Measurements from ENCODE around the gene AKAP13. TPM values are rescaled to one million over a fixed set of nuclear protein-coding genes. Genes with fewer than 3 reads are reported as not detected.

AKAP13 gene
- total and polyA plus RNA-seq, 7 donors: 21.6 to 142 (median 98.5) TPM

DNA sequence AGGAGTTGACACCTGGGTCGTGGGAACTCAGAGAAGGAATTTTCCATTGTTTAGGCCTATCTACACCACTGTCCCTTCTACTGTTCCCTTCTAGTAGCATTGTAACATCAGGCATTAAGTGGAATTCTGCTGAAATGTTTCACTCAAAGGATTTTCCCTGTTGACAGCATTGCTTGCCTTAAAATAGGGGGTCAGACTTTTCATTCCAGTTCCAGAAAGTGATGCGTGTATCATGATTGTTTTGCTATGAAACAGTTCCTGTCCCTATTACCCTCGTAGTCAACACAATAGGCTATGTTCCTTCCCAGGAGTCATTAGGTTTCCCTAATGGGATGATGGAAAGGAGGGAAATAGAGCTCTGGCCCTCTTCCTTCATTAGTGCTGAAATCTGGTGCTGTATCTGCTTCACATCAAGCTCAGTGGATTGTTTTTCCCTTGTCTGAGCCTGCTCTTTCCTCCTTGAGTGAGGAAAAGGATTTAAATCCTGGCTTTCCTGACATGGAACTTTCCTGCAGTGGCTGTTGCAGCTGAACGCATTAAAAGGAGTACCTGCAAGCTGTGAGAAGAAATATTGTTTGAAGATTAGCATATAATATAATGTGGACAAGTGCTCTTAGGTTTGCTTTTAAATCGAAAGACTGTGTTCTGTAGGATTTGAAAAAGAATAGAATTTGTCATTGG is 218.5 kb downstream of the AKAP13 start:
- peaks cover 0 to 8% (median 0%) of the 10 kb centered on the region in 4 donors for H3K36me3 ChIP-seq
- peak overlapping the region; percentile 3 to 64 (median 30) for H3K27ac ChIP-seq
- WGBS, 2 donors: 89 to 91% methylated on average over 5 of the region's 5 CpGs
- H3K9me3 ChIP-seq: no peaks in the 10 kb centered on the region
- peaks cover 0 to 28% (median 12%) of the 10 kb centered on the region in 4 donors for H3K4me1 ChIP-seq
- no peak overlapping the region for H3K4me3 ChIP-seq
- intact Hi-C loops (cut with DNase I): no loop called here
- DNase-seq: no peak
- H3K27me3 ChIP-seq: no peaks in the 10 kb centered on the region
- TF ChIP-seq CTCF (IDR thresholded peaks at IDR 0.05) (no peak), POLR2A (IDR thresholded peaks at IDR 0.05) (no peak), POLR2AphosphoS5 (IDR thresholded peaks at IDR 0.05) (peak in 1 of 4 donors; percentile 7), EP300 (IDR thresholded peaks at IDR 0.05) (no peak)

- peaks cover 0 to 10% (median 0%) of the 10 kb centered on the region in 4 donors for H3K36me3 ChIP-seq
- no peaks in the 10 kb centered on the region for H3K27me3 ChIP-seq
- H3K9me3 ChIP-seq: no peaks in the 10 kb centered on the region
- 85 to 94% methylated on average over 2 of the region's 2 CpGs for WGBS, 2 donors
- intact Hi-C loops (cut with DNase I): no loop called here
- peak overlapping the region in 1 of 4 donors; percentile 64 for H3K27ac ChIP-seq
- TF ChIP-seq CTCF (IDR thresholded peaks at IDR 0.05): no peak
- TF ChIP-seq POLR2A (IDR thresholded peaks at IDR 0.05): no peak
- TF ChIP-seq EP300 (IDR thresholded peaks at IDR 0.05): no peak
- no peak for TF ChIP-seq POLR2AphosphoS5 (IDR thresholded peaks at IDR 0.05)
- no peak for DNase-seq
- H3K4me1 ChIP-seq: peaks cover 0 to 28% (median 12%) of the 10 kb centered on the region in 4 donors
- no peak overlapping the region for H3K4me3 ChIP-seq
These were observed 219.6 kb downstream of the AKAP13 start for GRCh38 chr15:85600001-85600400.

DNA sequence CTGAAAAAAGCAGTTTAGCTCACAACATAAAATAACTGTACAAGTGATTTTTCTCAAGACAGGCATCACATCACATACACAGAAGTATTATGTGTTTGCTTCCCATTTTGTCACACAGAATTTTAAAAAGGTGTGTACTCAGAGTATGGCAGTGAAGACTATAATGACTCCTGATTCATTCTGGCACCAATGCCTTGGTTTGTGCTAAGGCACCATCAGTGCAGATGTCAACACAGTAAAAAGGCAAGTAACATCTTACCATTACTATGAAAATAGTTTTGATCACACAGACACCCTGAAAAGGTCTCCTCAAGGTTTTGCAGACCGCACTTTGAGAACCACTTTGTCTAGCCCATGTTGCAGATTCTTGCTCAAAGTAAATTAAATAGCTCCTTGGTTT is 222.8 kb downstream of the AKAP13 start:
- WGBS, 2 donors: 96% methylated on average over 1 of the region's 1 CpG
- no peak for TF ChIP-seq POLR2A (IDR thresholded peaks at IDR 0.05)
- no peak for TF ChIP-seq CTCF (IDR thresholded peaks at IDR 0.05)
- no peak for TF ChIP-seq EP300 (IDR thresholded peaks at IDR 0.05)
- no peak for TF ChIP-seq POLR2AphosphoS5 (IDR thresholded peaks at IDR 0.05)
- no peak overlapping the region for H3K4me3 ChIP-seq
- DNase-seq: no peak
- intact Hi-C loops (cut with DNase I): no loop called here
- no peak overlapping the region for H3K27ac ChIP-seq
- H3K36me3 ChIP-seq: peaks cover 0 to 10% (median 0%) of the 10 kb centered on the region in 4 donors
- H3K4me1 ChIP-seq: peaks cover 0 to 34% (median 26%) of the 10 kb centered on the region in 4 donors
- H3K27me3 ChIP-seq: no peaks in the 10 kb centered on the region
- H3K9me3 ChIP-seq: no peaks in the 10 kb centered on the region

DNA sequence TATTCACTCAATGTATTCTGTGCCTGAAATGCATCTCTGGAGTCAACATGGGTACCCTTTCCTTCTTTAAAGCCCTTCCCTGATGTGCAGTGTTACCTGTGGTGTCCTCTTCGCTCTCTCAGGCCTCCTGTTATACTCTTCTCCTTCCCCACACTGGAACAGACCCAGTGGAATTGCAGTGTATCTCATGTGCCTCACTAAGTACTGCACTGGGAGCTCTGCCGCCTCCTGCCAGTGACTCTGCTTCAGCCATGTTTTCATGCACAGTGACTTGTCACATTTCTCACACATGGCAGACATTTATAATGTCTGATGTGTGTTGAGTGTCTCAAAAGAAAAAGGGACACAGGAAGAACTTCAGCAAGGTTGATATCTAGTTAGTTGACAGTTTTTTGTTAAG is 223.3 kb downstream of the AKAP13 start:
- 95 to 96% methylated on average over 2 of the region's 2 CpGs for WGBS, 2 donors
- no peak overlapping the region for H3K4me3 ChIP-seq
- H3K27ac ChIP-seq: no peak overlapping the region
- peaks cover 0 to 10% (median 0%) of the 10 kb centered on the region in 4 donors for H3K36me3 ChIP-seq
- no peaks in the 10 kb centered on the region for H3K9me3 ChIP-seq
- H3K27me3 ChIP-seq: no peaks in the 10 kb centered on the region
- intact Hi-C loops (cut with DNase I): no loop called here
- TF ChIP-seq CTCF (IDR thresholded peaks at IDR 0.05) (no peak), POLR2A (IDR thresholded peaks at IDR 0.05) (no peak), EP300 (IDR thresholded peaks at IDR 0.05) (no peak), POLR2AphosphoS5 (IDR thresholded peaks at IDR 0.05) (no peak)
- no peak for DNase-seq
- H3K4me1 ChIP-seq: peaks cover 0 to 34% (median 26%) of the 10 kb centered on the region in 4 donors
